K562 (cell line): ENCODE data around the gene IMPDH2. TPM values are rescaled to one million over a fixed set of nuclear protein-coding genes. Genes with fewer than 3 reads are reported as not detected.

Experiments
- ESRRA ChIP-seq: fragments of 450-650 bp; IDR thresholded peaks from 2 replicates; pipeline ENCODE4 v1.6.1; 2014; ENCODE audit warnings: low read depth, mild to moderate bottlenecking, moderate library complexity, borderline replicate concordance
- HSF4 ChIP-seq: fragments of 250-450 bp; sonication (Bioruptor Pico); IDR thresholded peaks from 2 replicates; pipeline ENCODE4 v2.1.2; 2022; ENCODE audit warnings: mild to moderate bottlenecking, moderate library complexity, borderline replicate concordance
- MED1 ChIP-seq: sonication (generic); formaldehyde crosslinking; IDR thresholded peaks from 2 replicates; pipeline ENCODE4 v1.8.1; 2023; ENCODE audit warnings: missing genetic modification reagents, borderline replicate concordance
- NFYB ChIP-seq: IDR thresholded peaks from 2 replicates; pipeline ENCODE4 v1.6.1; 2011; ENCODE audit warnings: mild to moderate bottlenecking, moderate library complexity; ENCODE audit not compliant: insufficient read length; ENCODE audit errors: extremely low read depth
- NR1H2 ChIP-seq: sonication (generic); formaldehyde crosslinking; IDR thresholded peaks from 2 replicates; pipeline ENCODE4 v1.4.0; 2020; ENCODE audit warnings: mild to moderate bottlenecking, missing genetic modification reagents
- THRAP3 ChIP-seq: fragments of 450-650 bp; IDR thresholded peaks from 2 replicates; pipeline ENCODE4 v1.6.1; 2016; ENCODE audit warnings: mild to moderate bottlenecking, inconsistent platforms, borderline replicate concordance
- U2AF2 ChIP-seq: fragments of 200-400 bp; formaldehyde crosslinking; optimal IDR thresholded peaks from 2 replicates; pipeline ENCODE3; 2017; ENCODE audit warnings: low read depth, mild to moderate bottlenecking, low read length
- ZBTB7A ChIP-seq: IDR thresholded peaks from 2 replicates; pipeline ENCODE4 v1.6.1; 2011; ENCODE audit warnings: low read depth, mild to moderate bottlenecking, low read length, moderate library complexity, borderline replicate concordance; ENCODE audit not compliant: control insufficient read depth
- polyA plus RNA-seq, 8 experiments: library from polyadenylated mRNA; depleted of rRNA in 4 of 8; stranded (reverse) in 5 of 8; unstranded in 3 of 8; fragments of >200 nt; fragmentation: Nextera tagmentation in 2 of 8; fragmentation: Illumina TruSeq in 1 of 8; extraction: Ambion mirVana in 2 of 8; extraction: Trizol in 1 of 8; gene quantifications; 2 replicates each; pipeline versions ENCODE4 v1.2.1 to v1.2.3, GENCODE V29; 2011 to 2014; ENCODE audit warnings: inconsistent platforms in 1 of 8, missing spikeins in 1 of 8
- total RNA-seq, 7 experiments: library from RNA; depleted of rRNA in 6 of 7; stranded (reverse); fragments of >200 nt in 6 of 7; fragmentation: Illumina TruSeq in 2 of 7; extraction: Trizol in 2 of 7; gene quantifications; 2 replicates each; pipeline versions ENCODE4 v1.2.1 to v1.2.3, GENCODE V29; 2011 to 2021; ENCODE audit warnings: low replicate concordance in 1 of 7
- TF ChIP-seq, protein P1 (sequence below): fragments of 250-450 bp; sonication (Bioruptor Pico); IDR thresholded peaks from 2 replicates; pipeline ENCODE4 v1.4.0; 2020; ENCODE audit warnings: mild to moderate bottlenecking

IMPDH2 gene
- total and polyA plus RNA-seq, 9 of the 15 experiments (the other 6 are each of a cell fraction or from before 2014, with no cell fraction given), result 318 to 507 (median 366) TPM

DNA sequence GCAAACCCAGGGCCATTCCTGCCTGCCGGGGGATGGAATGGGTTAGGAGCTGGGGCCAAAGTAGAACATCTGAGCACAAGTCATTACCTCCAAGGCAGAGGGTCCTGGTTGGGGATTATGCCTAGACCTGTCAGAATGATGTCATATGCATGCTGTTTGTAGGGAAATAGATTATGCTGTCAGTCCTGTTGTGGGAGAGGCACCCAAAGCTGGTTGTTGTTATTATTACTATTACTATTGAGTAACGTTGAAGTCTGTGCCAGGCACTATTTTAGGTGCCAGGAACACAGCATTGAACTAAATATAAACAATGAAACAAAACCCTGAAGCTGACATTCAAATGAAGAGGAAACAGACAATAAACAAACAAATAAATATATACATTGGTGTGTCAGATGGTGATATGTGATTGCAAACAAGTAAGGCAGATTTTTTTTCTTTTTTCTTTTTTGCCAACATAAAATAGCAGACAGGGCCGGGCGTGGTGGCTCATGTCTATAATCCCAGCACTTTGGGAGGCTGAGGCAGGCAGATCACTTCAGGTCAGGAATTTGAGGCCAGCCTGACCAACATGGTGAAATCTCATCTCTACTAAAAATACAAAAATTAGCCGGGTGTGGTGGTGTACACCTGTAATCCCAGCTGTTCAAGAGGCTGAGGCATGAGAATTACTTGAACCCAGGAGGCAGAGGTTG, 37.2 kb downstream of the IMPDH2 start (continued):
- TF ChIP-seq U2AF2, result no peak
- no peak for TF ChIP-seq MED1 (CRISPR knock-in tag)
- no peak for TF ChIP-seq ZBTB7A
- no peak for TF ChIP-seq ESRRA
- no peak for TF ChIP-seq THRAP3
- TF ChIP-seq HSF4 (CRISPR knock-in tag), result no peak
- TF ChIP-seq NFYB, result no peak
- no peak for TF ChIP-seq NR1H2 (CRISPR knock-in tag)
- TF ChIP-seq, protein P1, sequence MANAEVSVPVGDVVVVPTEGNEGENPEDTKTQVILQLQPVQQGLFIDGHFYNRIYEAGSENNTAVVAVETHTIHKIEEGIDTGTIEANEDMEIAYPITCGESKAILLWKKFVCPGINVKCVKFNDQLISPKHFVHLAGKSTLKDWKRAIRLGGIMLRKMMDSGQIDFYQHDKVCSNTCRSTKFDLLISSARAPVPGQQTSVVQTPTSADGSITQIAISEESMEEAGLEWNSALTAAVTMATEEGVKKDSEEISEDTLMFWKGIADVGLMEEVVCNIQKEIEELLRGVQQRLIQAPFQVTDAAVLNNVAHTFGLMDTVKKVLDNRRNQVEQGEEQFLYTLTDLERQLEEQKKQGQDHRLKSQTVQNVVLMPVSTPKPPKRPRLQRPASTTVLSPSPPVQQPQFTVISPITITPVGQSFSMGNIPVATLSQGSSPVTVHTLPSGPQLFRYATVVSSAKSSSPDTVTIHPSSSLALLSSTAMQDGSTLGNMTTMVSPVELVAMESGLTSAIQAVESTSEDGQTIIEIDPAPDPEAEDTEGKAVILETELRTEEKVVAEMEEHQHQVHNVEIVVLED (CRISPR knock-in tag), result no peak
- TF ChIP-seq, all 486 proteins: peak for 0
